A549 (cell line): Measurements from ENCODE around the gene TNP2. TPM values are rescaled to one million over a fixed set of nuclear protein-coding genes. Genes with fewer than 3 reads are reported as not detected.

Experiments
- ATAC-seq, 2 experiments: fragments of 200-7000 bp in 1 of 2; fragments of >200 bp in 1 of 2; cut with Nextera tagmentation in 1 of 2; cut with Tn5 transposase in 1 of 2; 3 replicates each; pipeline versions ENCODE4 v1.8.0 to v1.9.1; 2018 to 2020; ENCODE audit warnings: mild to moderate bottlenecking in 1 of 2, moderate library complexity in 1 of 2
- CTCF ChIA-PET: fragments of 300-600 bp; sonication (Branson Sonifier 250); formaldehyde crosslinking; extraction: SDS; loops from one replicate; lab custom pipeline; 2021; ENCODE audit warnings: antibody characterized with exemption, inconsistent platforms; lab: Yijun Ruan, JAX
- POLR2A ChIA-PET: fragments of 350-600 bp; formaldehyde crosslinking; extraction: SDS; loops from one replicate; lab custom pipeline; 2021; ENCODE audit warnings: antibody characterized with exemption, inconsistent platforms; lab: Yijun Ruan, JAX
- DNase-seq, 2 experiments: peaks; one replicate each; pipeline versions ENCODE4 v3.0.0 to v3.0.0-alpha.2; 2011 to 2016; ENCODE audit warnings: low read depth in 1 of 2, low spot score in 1 of 2
- FAIRE-seq: peaks from 2 replicates; lab custom pipeline; 2011; peaks lifted over from hg19 to GRCh38; lab: Jason Lieb, UNC
- H3K27ac ChIP-seq, 2 experiments: fragments of >200 bp; sonication (Bioruptor Twin); formaldehyde crosslinking; 3 replicates each; pipeline ENCODE4 v1.5.1; 2016 to 2017
- H3K4me1 ChIP-seq: fragments of >200 bp; sonication (Bioruptor Twin); formaldehyde crosslinking; 3 replicates; pipeline ENCODE4 v1.6.1; 2016
- H3K4me2 ChIP-seq: fragments of >200 bp; sonication (Bioruptor Twin); formaldehyde crosslinking; 3 replicates; pipeline ENCODE4 v1.6.1; 2016
- H3K4me3 ChIP-seq: fragments of >200 bp; sonication (Bioruptor Twin); formaldehyde crosslinking; 3 replicates; pipeline ENCODE4 v1.5.1; 2016
- H3K9me3 ChIP-seq: fragments of >200 bp; sonication (Bioruptor Twin); formaldehyde crosslinking; 3 replicates; pipeline ENCODE4 v1.6.1; 2016
- ATOH8 ChIP-seq: fragments of 250-450 bp; sonication (Bioruptor Pico); IDR thresholded peaks from 2 replicates; pipeline ENCODE4 v1.5.0; 2020; ENCODE audit warnings: low read depth, mild to moderate bottlenecking, moderate library complexity
- CTCF ChIP-seq: fragments of >200 bp; sonication (Bioruptor Twin); formaldehyde crosslinking; IDR thresholded peaks from 3 replicates; pipeline ENCODE4 v1.5.1; 2016
- E2F6 ChIP-seq: IDR thresholded peaks from 2 replicates; pipeline ENCODE4 v1.6.1; 2012; ENCODE audit warnings: low read depth, borderline replicate concordance
- EHF ChIP-seq: fragments of 250-450 bp; sonication (Bioruptor Pico); IDR thresholded peaks from 2 replicates; pipeline ENCODE4 v1.5.0; 2020; ENCODE audit warnings: mild to moderate bottlenecking
- ELK1 ChIP-seq: fragments of 150-350 bp; IDR thresholded peaks from 2 replicates; pipeline ENCODE4 v1.6.1; 2014; ENCODE audit warnings: low read depth, mild to moderate bottlenecking, low read length
- ESRRA ChIP-seq: fragments of 150-350 bp; IDR thresholded peaks from 2 replicates; pipeline ENCODE4 v1.6.1; 2014; ENCODE audit warnings: mild to moderate bottlenecking, low read length, borderline replicate concordance
- FOSB ChIP-seq: fragments of 250-450 bp; sonication (Bioruptor Pico); IDR thresholded peaks from 2 replicates; pipeline ENCODE4 v1.5.0; 2020; ENCODE audit warnings: mild to moderate bottlenecking, moderate library complexity
- HEYL ChIP-seq: fragments of 250-450 bp; sonication (Bioruptor Pico); IDR thresholded peaks from 2 replicates; pipeline ENCODE4 v1.8.0; 2021; ENCODE audit warnings: mild to moderate bottlenecking, moderate library complexity
- HOXA7 ChIP-seq: fragments of 250-450 bp; sonication (Bioruptor Pico); IDR thresholded peaks from 2 replicates; pipeline ENCODE4 v1.5.0; 2020; ENCODE audit warnings: mild to moderate bottlenecking, moderate library complexity
- KDM1A ChIP-seq: fragments of 200-600 bp; sonication (generic); IDR thresholded peaks from 2 replicates; pipeline ENCODE4 v1.6.1; 2016; ENCODE audit warnings: low read depth, mild to moderate bottlenecking
- MAFK ChIP-seq: fragments of 450-650 bp; IDR thresholded peaks from 2 replicates; pipeline ENCODE4 v1.6.1; 2014; ENCODE audit not compliant: partially characterized antibody
- MAX ChIP-seq: IDR thresholded peaks from 2 replicates; pipeline ENCODE4 v1.6.1; 2012
- MYC ChIP-seq: IDR thresholded peaks from 2 replicates; pipeline ENCODE4 v1.6.1; 2012; ENCODE audit warnings: mild to moderate bottlenecking, inconsistent platforms, low read length, improper control_type of control experiment, borderline replicate concordance
- PBX3 ChIP-seq: IDR thresholded peaks from 2 replicates; pipeline ENCODE4 v1.6.1; 2012
- PHF8 ChIP-seq: fragments of 200-600 bp; sonication (generic); IDR thresholded peaks from 2 replicates; pipeline ENCODE4 v1.6.1; 2016; ENCODE audit warnings: low read depth, mild to moderate bottlenecking, antibody characterized with exemption, moderate library complexity, borderline replicate concordance
- POLR2A ChIP-seq: IDR thresholded peaks from 2 replicates; pipeline ENCODE4 v1.6.1; 2012; ENCODE audit warnings: mild to moderate bottlenecking, low read length
- REST ChIP-seq: fragments of 200-600 bp; sonication (generic); IDR thresholded peaks from 2 replicates; pipeline ENCODE4 v1.6.1; 2016; ENCODE audit warnings: antibody characterized with exemption, mild to moderate bottlenecking, moderate library complexity
- RNF2 ChIP-seq: fragments of 200-600 bp; sonication (generic); IDR thresholded peaks from 2 replicates; pipeline ENCODE4 v1.6.1; 2016; ENCODE audit warnings: low read depth, mild to moderate bottlenecking, antibody characterized with exemption, moderate library complexity, borderline replicate concordance
- USF2 ChIP-seq: fragments of 450-650 bp; IDR thresholded peaks from 2 replicates; pipeline ENCODE4 v1.6.1; 2014; ENCODE audit warnings: antibody characterized with exemption
- WGBS: methylation state at CpG from one replicate; pipeline ENCODE4 v1.1.6; 2017; ENCODE audit errors: missing lambda C conversion rate; 5-methylcytosine and 5-hydroxymethylcytosine counted together
- polyA plus RNA-seq, 4 experiments: library from polyadenylated mRNA; depleted of rRNA in 3 of 4; stranded (reverse); fragments of >200 nt; fragmentation: RNase III in 1 of 4; extraction: RNeasy Plus Mini Kit Qiagen cat#74134 plus additional on column Dnase treatment in 1 of 4; gene quantifications; 2 replicates in 3 of 4; 3 replicates in 1 of 4; pipeline ENCODE4 v1.2.3, GENCODE V29; 2011 to 2017

Gene TNP2
- polyA plus RNA-seq, 2 of the 4 experiments (the other 2 are of a cell fraction): not detected

GRCh38 chr16:11271610-11272009, 2.5 kb upstream of the TNP2 start:
- Histone ChIP-seq H3K4me3 (no peak overlapping the region), H3K27ac (no peak overlapping the region), H3K9me3 (no peaks in the 10 kb centered on the region), H3K4me1 (no peaks in the 10 kb centered on the region), H3K4me2 (no peak overlapping the region)
- TF ChIP-seq REST (no peak), MAFK (no peak), KDM1A (no peak), HOXA7 (CRISPR knock-in tag) (no peak), EHF (no peak), PBX3 (no peak), RNF2 (no peak), HEYL (no peak), ELK1 (no peak), FOSB (no peak)
- DNase-seq (no peak), ATAC-seq (no peak), FAIRE-seq (no peak)
- ChIA-PET POLR2A (no interaction called here), CTCF (interaction anchor here (4.3 to 9.1 kb wide), 2 partner anchors 15 to 308 kb away, joined by 20 to 66 read pairs; partner anchors contain the start of gene SOCS1)
- 69% methylated on average over 9 of the region's 10 CpGs for WGBS

- H3K27ac ChIP-seq: no peak overlapping the region
- ATAC-seq: no peak
- H3K4me1 ChIP-seq: no peaks in the 10 kb centered on the region
- WGBS: 40% methylated on average over 2 of the region's 2 CpGs
- ChIA-PET CTCF (interaction anchor here (1.0 to 9.1 kb wide), 3 partner anchors 14 to 307 kb away, joined by 3 to 66 read pairs (median 3); partner anchors contain the start of gene SOCS1), POLR2A (no interaction called here)
- no peaks in the 10 kb centered on the region for H3K9me3 ChIP-seq
- H3K4me2 ChIP-seq: no peak overlapping the region
- FAIRE-seq: no peak
- no peak for DNase-seq
- no peak overlapping the region for H3K4me3 ChIP-seq
- TF ChIP-seq REST (no peak), MAX (no peak), USF2 (no peak), CTCF (no peak), PHF8 (no peak), MYC (no peak), ESRRA (no peak), E2F6 (no peak), POLR2A (no peak), PBX3 (no peak), ATOH8 (CRISPR knock-in tag) (no peak)
These were observed 1.6 kb upstream of the TNP2 start for GRCh38 chr16:11270602-11271162.
